ENCODE data around the gene NR4A3.

- TF ChIP-seq CTCF (optimal IDR thresholded peaks at IDR 0.05 in 1 of 3, IDR thresholded peaks at IDR 0.05 in 1 of 3, conservative IDR thresholded peaks at IDR 0.05 in 1 of 3; ENCODE audit: extremely low read depth in 1 of 3, insufficient read depth in 2 of 3, low read length in 3 of 3) (no peak), EZH2 (IDR thresholded peaks at IDR 0.05; ENCODE audit: low read length) (no peak)
Observed at GRCh38 chr9:99820685-99821395, 845 bp upstream of the NR4A3 start.

Measured in keratinocyte (primary cell).